SKM-1 treated with dmso at 0.1 percent for 144 hours (cell line): ENCODE data around the gene ETNPPL.
"Not testable (repeated sequence)": the region's sequence is repeated elsewhere in the genome, so short reads cannot be mapped to it uniquely, and the experiment has no call there.

Experiments used
- DNase-seq: peaks from one replicate; lab custom pipeline; 2025; ENCODE audit not compliant: unreplicated experiment; lab: John Stamatoyannopoulos, UW

Gene ETNPPL

GRCh38 chr4:108758498-108758897 is 4.4 kb downstream of the ETNPPL start:
- no peak for DNase-seq

- DNase-seq, result no peak
These were observed 8.5 kb downstream of the ETNPPL start for GRCh38 chr4:108754327-108754726.

GRCh38 chr4:108751321-108751720 is 11.5 kb downstream of the ETNPPL start:
- peak; percentile 28 for DNase-seq

GRCh38 chr4:108749119-108749518 is 13.7 kb downstream of the ETNPPL start:
- DNase-seq, result no peak

- no peak for DNase-seq
These were observed 16.3 kb downstream of the ETNPPL start for GRCh38 chr4:108746511-108746910.

- no peak for DNase-seq
These were observed 18.5 kb downstream of the ETNPPL start for GRCh38 chr4:108744307-108744706.

GRCh38 chr4:108742451-108743420 is 20.1 kb downstream of the ETNPPL start:
- no peak for DNase-seq

GRCh38 chr4:108738003-108738706 is 24.7 kb downstream of the ETNPPL start:
- no peak for DNase-seq

GRCh38 chr4:108731006-108731405 is 31.8 kb downstream of the ETNPPL start:
- no peak for DNase-seq

- no peak for DNase-seq
These were observed 32.3 kb downstream of the ETNPPL start for GRCh38 chr4:108730579-108730978.

GRCh38 chr4:108729731-108730130 is 33.1 kb downstream of the ETNPPL start:
- no peak for DNase-seq

GRCh38 chr4:108725457-108725856 is 37.4 kb downstream of the ETNPPL start:
- DNase-seq, result no peak

GRCh38 chr4:108717386-108717785 is 45.5 kb downstream of the ETNPPL start:
- DNase-seq, result no peak

GRCh38 chr4:108716340-108716739 is 46.5 kb downstream of the ETNPPL start:
- DNase-seq, result no peak

- no peak for DNase-seq
These were observed 48.0 kb downstream of the ETNPPL start for GRCh38 chr4:108714880-108715279.

- DNase-seq, result not testable (repeated sequence)
These were observed 52.3 kb downstream of the ETNPPL start for GRCh38 chr4:108710578-108710977.

- no peak for DNase-seq
These were observed 53.1 kb downstream of the ETNPPL start for GRCh38 chr4:108709722-108710121.

GRCh38 chr4:108709234-108709633 is 53.6 kb downstream of the ETNPPL start:
- no peak for DNase-seq

- DNase-seq, result no peak
These were observed 56.6 kb downstream of the ETNPPL start for GRCh38 chr4:108706289-108706688.

- no peak for DNase-seq
These were observed 58.9 kb downstream of the ETNPPL start for GRCh38 chr4:108703966-108704365.

- no peak for DNase-seq
These were observed 59.5 kb downstream of the ETNPPL start for GRCh38 chr4:108703370-108703769.

GRCh38 chr4:108702960-108703359 is 59.9 kb downstream of the ETNPPL start:
- DNase-seq, result no peak
